HFFc6 (cell line): ENCODE data around the gene ARL10. TPM values are rescaled to one million over a fixed set of nuclear protein-coding genes. Genes with fewer than 3 reads are reported as not detected.

Experiments
- DNase-seq: peaks from one replicate; pipeline ENCODE4 v3.0.0-alpha.2; 2018
- H3K27ac Mint-ChIP-seq: 2 replicates; pipeline ENCODE4 v1.8.0; 2020; ENCODE audit warnings: mild to moderate bottlenecking, mixed read lengths
- H3K27me3 Mint-ChIP-seq: 2 replicates; pipeline ENCODE4 v1.8.0; 2021; ENCODE audit warnings: mild to moderate bottlenecking, moderate library complexity, mixed read lengths; ENCODE audit not compliant: insufficient read depth
- H3K36me3 Mint-ChIP-seq: 2 replicates; pipeline ENCODE4 v1.8.0; 2021; ENCODE audit warnings: low read depth, mixed read lengths
- H3K4me1 Mint-ChIP-seq: 2 replicates; pipeline ENCODE4 v1.8.0; 2020; ENCODE audit warnings: low read depth, mixed read lengths
- H3K4me3 Mint-ChIP-seq: 2 replicates; pipeline ENCODE4 v1.8.0; 2020; ENCODE audit warnings: mild to moderate bottlenecking, moderate library complexity, mixed read lengths
- H3K9me3 Mint-ChIP-seq: 2 replicates; pipeline ENCODE4 v1.8.0; 2020; ENCODE audit warnings: mild to moderate bottlenecking, mixed read lengths
- total RNA-seq, 6 experiments: library from RNA; stranded (reverse); fragmentation: NEBNext Ultra II Directional; extraction: Animal tissue kit (Norgen Biotek cat#: 25700); gene quantifications; 2 replicates in 1 of 6; 3 replicates in 5 of 6; pipeline ENCODE4 v1.2.3, GENCODE V29; 2021
- TF ChIP-seq, protein P1 (sequence below): fragments of 200-600 bp; sonication (generic); IDR thresholded peaks from 2 replicates; pipeline ENCODE4 v1.5.0; 2021; ENCODE audit warnings: antibody characterized with exemption, mild to moderate bottlenecking

The ARL10 gene
- total RNA-seq, 6 experiments from 2014 or later: 6.6 to 8.9 (median 8.0) TPM

DNA sequence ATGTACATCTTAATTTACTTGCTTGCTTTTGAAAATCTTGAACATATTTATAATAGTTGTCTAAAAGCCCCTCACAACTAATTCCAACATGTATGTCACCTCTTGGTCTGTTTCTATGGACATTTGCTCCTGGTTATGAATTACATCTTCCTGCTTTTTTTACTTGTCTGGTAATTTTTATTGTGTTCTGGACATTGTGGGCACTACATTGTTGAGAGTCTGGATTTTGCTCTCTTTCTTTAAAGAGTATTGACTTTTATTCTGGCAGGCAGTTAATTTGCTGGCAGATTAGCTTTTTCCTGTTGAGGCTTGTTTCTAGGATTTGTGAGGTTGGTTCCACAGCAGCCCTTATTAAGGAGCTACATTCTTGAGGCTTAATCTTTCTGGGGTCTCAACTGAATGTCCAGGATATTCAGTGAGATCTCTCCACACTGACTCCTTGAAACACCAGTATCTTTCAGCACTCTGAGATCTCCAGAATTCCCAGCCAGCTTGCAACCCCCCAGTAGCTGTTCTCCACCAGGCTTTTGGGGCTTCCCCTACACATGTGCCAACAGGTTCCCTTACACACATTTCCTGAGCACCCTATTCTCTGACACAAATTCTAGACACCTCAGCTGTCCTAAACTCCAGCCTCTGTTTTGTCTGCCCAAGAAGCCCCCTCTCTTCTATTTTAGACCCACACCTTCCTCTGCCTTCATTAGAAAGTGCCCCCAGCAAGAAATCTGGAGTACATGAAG, 31.1 kb upstream of the ARL10 start:
- Mint-ChIP-seq H3K36me3 (peaks cover 16% of the 10 kb centered on the region), H3K27ac (no peak overlapping the region), H3K4me3 (no peak overlapping the region), H3K9me3 (no peaks in the 10 kb centered on the region), H3K27me3 (no peaks in the 10 kb centered on the region), H3K4me1 (no peaks in the 10 kb centered on the region)
- TF ChIP-seq, protein P1, sequence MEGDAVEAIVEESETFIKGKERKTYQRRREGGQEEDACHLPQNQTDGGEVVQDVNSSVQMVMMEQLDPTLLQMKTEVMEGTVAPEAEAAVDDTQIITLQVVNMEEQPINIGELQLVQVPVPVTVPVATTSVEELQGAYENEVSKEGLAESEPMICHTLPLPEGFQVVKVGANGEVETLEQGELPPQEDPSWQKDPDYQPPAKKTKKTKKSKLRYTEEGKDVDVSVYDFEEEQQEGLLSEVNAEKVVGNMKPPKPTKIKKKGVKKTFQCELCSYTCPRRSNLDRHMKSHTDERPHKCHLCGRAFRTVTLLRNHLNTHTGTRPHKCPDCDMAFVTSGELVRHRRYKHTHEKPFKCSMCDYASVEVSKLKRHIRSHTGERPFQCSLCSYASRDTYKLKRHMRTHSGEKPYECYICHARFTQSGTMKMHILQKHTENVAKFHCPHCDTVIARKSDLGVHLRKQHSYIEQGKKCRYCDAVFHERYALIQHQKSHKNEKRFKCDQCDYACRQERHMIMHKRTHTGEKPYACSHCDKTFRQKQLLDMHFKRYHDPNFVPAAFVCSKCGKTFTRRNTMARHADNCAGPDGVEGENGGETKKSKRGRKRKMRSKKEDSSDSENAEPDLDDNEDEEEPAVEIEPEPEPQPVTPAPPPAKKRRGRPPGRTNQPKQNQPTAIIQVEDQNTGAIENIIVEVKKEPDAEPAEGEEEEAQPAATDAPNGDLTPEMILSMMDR: no peak
- DNase-seq: no peak

DNA sequence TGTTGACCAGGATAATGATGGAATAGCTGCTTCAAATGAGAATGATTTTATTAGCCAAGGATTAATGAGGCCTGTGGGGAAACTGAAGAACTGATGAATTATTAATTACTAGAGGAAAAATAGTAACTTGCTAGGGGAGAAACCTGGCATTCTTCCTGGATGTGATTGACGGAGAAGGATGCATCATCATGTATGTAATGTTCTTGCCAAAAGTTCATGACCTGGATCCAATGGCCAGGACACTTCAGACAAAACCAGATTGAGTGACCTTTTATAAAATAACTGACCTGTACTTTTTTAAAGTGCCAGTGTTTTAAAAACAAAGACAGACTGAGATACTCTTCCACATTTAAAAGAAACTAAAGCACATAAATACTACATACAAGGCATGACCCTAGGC, 27.4 kb upstream of the ARL10 start:
- Mint-ChIP-seq H3K4me1 (no peaks in the 10 kb centered on the region), H3K27me3 (peaks cover 2% of the 10 kb centered on the region), H3K27ac (no peak overlapping the region), H3K4me3 (no peak overlapping the region), H3K9me3 (no peaks in the 10 kb centered on the region), H3K36me3 (peaks cover 16% of the 10 kb centered on the region)
- no peak for DNase-seq
- TF ChIP-seq, protein P1: no peak

DNA sequence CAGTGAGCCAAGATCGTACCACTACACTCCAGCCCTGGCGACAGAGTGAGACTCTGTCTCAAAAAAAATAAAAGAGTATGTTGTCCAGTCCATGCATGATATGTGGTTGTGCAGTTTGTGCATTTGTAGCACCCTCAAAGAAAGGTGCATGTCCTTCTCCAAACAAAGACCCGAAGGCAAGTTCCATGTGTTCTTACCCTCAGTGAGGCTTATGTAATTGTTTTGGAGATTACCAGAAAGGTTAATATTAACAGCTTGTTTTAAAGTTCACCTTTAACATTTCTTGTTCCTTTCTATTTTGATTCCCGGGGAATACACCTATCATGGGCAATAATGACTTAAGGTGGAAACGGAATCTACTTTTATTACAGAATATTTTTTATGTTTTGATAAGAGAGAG, 26.0 kb upstream of the ARL10 start:
- peaks cover 2% of the 10 kb centered on the region for H3K27me3 Mint-ChIP-seq
- TF ChIP-seq, protein P1: no peak
- no peaks in the 10 kb centered on the region for H3K9me3 Mint-ChIP-seq
- H3K27ac Mint-ChIP-seq: no peak overlapping the region
- no peak overlapping the region for H3K4me3 Mint-ChIP-seq
- no peaks in the 10 kb centered on the region for H3K4me1 Mint-ChIP-seq
- no peak for DNase-seq
- H3K36me3 Mint-ChIP-seq: peaks cover 7% of the 10 kb centered on the region

- DNase-seq: no peak
- Mint-ChIP-seq H3K9me3 (no peaks in the 10 kb centered on the region), H3K4me1 (no peaks in the 10 kb centered on the region), H3K36me3 (peaks cover 14% of the 10 kb centered on the region), H3K4me3 (no peak overlapping the region), H3K27me3 (peaks cover 2% of the 10 kb centered on the region), H3K27ac (no peak overlapping the region)
- TF ChIP-seq, protein P1: no peak
Observed at GRCh38 chr5:176341325-176342157, 23.7 kb upstream of the ARL10 start.

GRCh38 chr5:176342158-176342483, 23.2 kb upstream of the ARL10 start:
- H3K27ac Mint-ChIP-seq: no peak overlapping the region
- no peaks in the 10 kb centered on the region for H3K4me1 Mint-ChIP-seq
- no peak overlapping the region for H3K4me3 Mint-ChIP-seq
- DNase-seq: no peak
- TF ChIP-seq, protein P1: no peak
- peaks cover 2% of the 10 kb centered on the region for H3K27me3 Mint-ChIP-seq
- H3K9me3 Mint-ChIP-seq: no peaks in the 10 kb centered on the region
- H3K36me3 Mint-ChIP-seq: peaks cover 11% of the 10 kb centered on the region
